Activated T-cell treated with anti-CD3 and anti-CD28 coated beads for 24 hours (primary cell): ENCODE data around the gene SYCE1.
"Not testable (repeated sequence)": the region's sequence is repeated elsewhere in the genome, so short reads cannot be mapped to it uniquely, and the experiment has no call there.

Source experiments
- DNase-seq: peaks from one replicate; pipeline ENCODE4 v3.0.0-alpha.2; 2020; ENCODE audit warnings: low read depth

SYCE1 gene, protein sequence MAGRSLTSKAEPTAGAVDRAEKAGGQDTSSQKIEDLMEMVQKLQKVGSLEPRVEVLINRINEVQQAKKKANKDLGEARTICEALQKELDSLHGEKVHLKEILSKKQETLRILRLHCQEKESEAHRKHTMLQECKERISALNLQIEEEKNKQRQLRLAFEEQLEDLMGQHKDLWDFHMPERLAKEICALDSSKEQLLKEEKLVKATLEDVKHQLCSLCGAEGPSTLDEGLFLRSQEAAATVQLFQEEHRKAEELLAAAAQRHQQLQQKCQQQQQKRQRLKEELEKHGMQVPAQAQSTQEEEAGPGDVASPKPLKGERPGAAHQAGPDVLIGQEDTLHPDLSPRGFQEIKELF

DNA sequence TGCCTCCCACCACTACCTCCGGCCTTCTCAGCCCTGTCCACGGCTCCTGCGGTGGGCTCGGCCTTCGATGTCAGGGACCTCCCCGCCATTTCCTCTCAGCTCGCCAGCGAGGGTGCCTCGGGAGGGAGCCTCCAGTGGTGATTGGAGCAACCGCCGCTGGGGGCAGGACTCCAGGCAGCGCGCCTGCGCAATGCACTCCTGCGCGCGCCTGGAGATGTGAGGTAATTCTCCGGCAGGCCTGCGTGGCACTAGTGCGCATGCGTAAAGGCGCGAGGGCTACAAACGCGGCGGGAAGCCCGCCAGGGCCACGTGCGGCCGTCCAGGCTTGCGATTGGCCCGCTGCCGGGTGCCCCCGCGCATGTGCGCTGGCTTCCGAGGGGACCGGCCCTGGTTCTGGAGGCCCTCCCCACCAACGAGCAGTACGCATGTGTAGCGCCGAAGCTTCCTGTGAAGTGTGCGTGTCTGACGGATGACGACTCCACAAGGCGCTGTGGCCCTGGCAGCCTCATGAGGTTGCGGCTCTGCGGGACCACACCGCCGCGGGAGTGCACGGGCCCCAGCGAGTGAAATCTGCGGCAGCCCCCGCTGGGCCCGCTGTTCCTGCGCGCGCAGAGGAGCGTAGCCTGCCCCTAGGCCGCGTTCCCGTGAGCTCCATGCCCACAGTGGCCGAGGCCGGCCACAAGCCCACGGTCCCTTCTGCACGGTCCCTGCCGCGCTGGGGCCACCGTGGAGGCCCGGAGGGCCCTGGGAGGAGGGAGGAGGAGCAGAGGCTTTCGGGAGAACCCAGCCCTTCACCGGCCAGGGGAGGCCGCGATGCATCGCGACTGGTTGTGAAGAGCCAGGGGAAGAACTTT, at the start of gene SYCE1:
TSS of gene SYCE1 (minus strand) at position 143 of the 854 bp plus-strand sequence. CDS start at position 89, 54 bp downstream.
- DNase-seq, result no peak

DNA sequence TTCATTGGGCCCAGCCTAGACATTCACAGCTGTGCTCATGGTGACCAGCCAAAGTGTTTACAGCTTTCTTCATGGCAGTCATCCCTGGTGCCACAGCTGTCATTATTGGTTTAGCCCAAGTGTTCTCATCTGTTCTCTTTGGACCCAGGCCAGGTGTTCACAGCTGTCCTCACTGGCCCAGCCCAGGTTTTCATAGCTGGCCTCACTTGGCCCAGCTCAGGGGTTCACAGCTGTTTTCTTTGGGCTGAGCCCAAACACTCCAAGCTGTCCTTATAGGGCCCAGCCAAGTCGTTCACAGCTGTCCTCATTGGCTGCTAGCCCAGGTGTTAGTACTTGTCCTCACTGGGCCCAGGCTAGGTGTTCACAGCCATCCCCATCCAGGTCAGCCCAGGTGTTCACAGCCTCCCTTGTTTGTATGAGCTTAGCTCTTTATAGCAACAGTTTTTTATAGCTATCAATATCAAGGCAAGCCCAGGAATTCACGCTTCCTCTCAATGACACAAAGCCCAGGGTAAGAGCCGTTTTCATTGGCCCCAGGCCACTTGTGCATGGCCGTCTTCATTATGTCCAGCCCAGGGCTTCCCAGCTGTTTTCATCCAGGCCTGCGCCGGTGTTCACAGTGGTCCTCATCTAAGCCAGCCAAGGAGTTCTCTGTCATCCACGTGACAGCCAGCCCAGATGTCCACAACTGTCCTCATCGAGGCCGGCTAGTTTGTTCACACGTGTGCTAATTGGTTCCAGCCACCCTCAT, 49.6 kb upstream of the SYCE1 start:
- no peak for DNase-seq

DNA sequence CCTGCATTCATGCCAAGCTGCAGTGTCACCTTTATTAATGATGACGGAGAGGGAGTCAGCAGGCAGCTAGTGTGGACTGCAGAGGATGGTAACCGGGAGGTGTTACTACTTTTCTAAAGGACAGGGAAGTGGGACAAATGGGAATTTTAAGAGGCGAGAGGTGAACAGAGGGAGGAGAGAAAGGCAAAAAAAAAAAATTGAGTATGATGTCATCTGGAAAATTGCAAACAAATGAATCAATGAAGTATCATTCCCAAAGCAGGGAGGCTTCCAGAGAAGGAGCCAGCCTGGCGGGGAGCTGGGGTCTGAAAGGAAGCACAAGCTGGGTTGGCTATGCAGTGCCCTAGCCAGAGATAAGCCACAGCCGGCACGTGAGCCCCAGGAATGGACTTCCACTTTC, 48.3 kb upstream of the SYCE1 start:
- no peak for DNase-seq

DNA sequence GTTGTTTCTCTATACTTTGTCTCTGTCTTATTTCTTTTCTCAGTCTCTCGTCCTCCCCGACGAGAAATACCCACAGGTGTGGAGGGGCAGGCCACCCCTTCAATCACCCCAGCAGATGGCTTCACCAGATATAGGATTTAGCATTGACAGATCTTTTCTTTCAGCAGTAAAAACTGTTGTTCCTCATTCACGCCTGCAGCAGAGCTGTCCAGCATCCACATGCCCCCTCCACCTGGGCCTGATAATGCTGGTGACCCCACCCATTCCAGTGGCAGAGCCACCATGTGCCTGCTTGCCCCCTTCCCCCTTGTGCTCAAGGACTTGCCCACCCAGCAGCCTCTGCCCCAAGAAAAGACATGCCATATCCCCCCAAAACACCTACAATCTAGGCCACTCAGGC, 45.7 kb upstream of the SYCE1 start:
- no peak for DNase-seq

DNA sequence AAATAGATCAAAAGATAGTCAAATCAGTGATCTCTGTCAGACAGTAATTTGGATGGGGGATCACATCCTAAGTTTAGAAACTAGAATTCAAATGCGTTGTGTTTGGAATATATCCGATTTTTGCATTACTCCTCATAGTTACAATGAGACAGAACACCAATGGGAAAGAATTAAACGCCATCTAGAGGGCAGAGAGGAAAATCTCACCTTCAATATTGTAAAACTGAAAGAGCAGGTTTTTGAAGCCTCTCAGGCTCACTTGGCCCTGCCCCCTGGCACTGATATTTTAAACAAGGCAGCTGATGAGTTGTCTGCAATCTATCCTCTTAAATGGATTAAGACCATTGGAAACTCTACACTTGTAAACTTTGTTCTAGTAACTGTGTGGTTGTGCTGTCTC, 43.5 kb upstream of the SYCE1 start:
- no peak for DNase-seq

DNA sequence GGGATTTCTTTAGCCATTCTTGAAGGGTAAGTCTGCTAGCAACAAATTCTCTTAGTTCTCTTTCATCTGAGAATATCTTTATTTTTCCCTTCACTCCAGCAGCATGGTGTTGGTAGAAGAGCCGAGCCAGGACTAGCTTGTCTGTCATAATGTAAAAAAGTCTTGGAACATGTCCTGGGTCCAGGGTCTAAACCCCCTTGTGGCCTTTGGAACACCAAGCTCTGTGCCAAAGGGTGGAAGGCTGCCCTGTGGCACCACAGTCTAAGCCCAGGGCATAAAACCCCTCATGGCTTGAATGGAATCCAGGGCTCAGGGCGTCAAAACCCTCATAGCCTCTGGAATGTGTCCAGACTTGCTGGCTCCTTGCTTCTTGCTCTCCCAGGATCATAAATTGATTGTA, 38.1 kb upstream of the SYCE1 start:
- not testable (repeated sequence) for DNase-seq

DNA sequence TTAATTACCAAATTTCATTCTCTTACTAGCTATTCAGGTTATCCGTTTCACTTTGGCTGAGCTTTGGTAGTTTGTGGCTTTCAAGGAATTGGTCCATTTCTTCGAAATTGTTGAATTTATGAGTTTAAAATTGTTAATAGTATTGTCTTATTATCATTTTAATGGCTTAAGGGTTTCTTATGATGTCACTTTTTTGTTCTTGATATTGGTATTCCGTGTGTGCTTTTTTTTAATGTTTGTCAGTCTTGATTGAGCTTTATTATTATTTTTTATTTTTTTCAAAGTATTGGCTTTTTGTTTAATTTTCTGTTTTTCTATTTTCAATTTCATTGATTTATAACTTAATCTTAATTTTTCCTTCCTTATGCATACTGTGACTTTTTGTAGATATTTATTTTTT, 35.3 kb upstream of the SYCE1 start:
- DNase-seq, result no peak

DNA sequence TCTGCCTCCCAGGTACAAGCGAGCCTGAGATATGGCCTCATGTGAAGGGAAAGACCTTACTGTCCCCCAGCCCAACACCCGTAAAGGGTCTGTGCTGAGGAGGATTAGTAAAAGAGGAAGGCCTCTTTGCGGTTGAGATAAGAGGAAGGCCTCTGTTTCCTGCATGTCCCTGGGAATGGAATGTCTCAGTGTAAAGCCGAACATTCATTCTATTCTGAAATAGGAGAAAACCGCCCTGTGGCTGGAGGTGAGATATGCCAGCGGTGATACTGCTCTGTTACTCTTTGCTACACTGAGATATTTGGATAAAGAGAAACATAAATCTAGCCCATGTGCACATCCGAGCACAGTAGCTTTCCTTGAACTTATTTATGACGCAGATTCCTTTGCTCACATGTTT, 34.5 kb upstream of the SYCE1 start:
- DNase-seq, result not testable (repeated sequence)

DNA sequence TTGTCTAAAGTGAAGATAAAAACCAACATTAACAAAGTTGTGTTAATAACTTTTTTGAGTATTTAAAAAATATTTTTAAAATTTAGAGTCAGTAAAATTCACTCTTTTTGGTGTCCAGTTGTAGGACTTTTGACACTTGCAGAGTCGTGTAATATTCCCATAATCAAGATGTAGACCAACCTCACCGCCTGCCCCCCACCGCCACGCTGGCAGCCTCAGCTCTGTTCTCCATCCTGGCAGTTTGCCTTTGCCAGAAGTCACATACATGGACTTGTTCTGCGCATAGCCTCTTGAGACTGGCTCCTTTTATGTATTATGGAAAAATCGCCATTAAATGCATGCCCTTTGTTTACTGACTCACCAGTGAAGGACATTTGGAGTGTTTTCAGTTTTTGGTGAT, 27.3 kb upstream of the SYCE1 start:
- no peak for DNase-seq

DNA sequence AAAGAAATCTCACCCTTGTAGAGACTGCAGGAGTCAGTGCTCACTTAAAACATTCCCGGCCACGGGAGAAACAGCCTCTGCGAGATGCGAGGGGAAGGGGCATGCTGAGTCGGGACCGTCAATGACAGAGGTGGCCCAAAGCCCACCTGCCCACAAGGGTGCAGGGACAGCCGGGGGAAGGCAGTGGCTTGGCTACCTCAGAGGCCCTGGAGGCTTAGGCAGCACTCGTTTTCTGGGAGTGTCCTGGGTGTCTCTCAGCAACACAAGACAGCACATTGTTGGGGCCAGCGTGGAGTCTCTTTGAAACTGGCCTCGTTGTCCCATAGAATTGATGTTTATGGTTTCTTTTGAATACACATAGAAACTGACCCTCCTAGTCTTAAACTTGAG, 25.6 kb upstream of the SYCE1 start:
- no peak for DNase-seq

DNA sequence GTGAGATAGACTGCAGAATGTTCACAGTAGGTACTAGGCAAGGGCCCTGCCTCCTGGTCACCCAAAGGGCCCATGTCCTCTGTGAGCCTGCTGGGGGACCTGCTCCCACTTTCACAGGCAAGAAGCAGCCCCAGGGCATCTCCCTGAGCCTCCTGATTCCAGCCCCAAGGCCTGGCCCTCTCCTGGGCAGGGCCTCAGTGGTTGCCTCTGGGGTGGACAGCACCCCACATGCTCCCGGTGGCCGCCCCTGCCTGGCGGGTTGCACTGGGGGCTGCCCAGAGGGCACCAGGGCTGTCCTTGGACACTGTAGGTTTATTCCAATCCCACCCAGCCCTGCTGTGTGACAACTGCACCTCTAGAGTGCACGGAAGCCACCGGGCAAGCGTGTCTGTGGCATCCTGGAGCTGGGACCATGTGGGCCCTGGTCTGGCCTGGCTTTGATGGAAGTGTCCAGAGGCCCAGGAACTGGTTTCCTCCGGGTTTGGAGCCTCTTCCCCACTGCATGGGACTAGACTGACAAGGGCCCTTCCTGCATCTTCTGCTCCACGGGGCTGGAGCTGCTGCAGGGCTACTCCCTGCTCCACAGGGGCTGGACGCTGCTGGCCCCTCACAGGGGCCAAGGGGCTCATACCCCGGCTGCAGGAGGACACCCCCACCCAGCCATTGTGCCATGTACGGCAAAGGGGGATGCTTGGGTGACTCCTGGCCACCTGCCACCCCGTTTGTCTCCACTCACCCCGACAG, 25.0 kb upstream of the SYCE1 start:
- DNase-seq, result no peak

DNA sequence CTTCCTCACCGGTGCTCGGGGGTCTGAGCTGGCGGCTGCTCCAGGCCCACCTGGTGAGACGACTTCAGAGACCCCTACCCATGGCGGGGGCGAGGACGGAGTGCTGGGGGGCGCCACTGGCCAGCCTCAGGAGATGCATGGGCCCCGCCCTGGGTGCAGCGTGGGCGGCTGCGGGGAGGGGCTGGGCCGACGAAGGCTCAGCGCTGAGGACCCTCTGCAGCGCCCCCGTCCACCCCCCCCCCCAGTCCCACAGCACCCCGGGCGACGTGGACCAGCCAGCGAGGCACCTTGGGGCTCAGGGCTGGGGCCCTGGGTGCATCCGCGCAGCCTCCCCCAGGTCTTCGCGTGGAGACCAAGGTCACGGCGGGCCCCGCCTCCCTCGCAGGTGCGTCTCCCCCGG, 11.7 kb upstream of the SYCE1 start:
- not testable (repeated sequence) for DNase-seq

DNA sequence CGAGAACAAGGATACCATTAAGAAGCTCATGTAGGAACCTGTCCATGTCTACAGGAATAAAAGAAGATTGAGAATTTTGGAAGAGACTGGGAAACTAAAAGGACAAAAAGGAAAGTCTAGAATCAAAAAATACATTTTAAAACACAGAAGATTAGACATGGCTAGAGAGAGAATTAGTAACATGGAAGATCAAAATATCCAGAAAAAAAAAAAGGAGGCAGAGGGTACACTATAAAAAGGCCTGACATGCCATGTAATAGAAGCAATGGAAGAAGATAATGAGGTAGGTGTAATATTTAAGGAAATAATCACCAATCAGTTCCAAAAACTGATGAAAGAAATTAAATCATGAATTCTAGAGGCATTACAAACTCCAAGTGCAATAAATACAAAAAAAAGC, 8.1 kb upstream of the SYCE1 start:
- not testable (repeated sequence) for DNase-seq

DNA sequence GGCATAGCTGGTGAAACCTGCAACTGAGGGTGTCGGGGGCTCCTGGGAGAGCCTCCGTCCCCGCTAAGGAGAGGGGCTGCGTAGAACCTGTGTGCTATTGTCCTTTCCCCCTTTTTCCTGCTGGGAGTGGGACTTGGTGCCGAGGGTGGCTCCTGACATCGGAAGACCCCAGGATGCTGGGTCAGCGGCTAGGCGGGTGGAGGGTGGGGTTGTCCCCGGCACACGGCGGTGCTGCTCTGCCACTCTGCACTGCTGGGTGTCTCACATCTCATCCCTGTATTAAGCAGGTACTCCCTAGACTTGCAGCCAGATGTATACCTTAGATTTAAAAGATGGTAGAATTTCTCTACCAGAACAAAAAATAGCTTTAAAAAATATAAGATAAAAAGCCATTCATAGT, 6.7 kb upstream of the SYCE1 start:
- DNase-seq, result not testable (repeated sequence)

DNA sequence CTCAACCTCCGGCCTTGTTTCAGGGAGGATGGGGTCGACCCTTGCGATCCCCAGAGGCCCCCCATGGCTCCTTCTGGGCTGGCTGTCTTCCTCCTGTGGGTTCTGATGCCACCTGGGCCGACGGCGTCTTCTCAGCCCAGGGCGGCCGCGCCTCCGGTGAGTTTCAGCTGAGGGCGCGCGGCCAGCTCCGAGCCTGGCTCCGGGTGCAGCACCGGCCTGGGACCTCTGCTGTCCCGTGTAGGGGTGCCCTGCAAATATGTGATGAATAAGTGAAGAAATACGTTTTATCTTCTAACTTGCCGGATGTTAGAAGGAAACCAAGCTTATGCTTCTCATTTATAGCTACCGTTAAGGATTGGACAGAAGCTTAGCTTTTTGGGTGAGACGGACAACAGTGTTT, 4.4 kb upstream of the SYCE1 start:
- not testable (repeated sequence) for DNase-seq

DNA sequence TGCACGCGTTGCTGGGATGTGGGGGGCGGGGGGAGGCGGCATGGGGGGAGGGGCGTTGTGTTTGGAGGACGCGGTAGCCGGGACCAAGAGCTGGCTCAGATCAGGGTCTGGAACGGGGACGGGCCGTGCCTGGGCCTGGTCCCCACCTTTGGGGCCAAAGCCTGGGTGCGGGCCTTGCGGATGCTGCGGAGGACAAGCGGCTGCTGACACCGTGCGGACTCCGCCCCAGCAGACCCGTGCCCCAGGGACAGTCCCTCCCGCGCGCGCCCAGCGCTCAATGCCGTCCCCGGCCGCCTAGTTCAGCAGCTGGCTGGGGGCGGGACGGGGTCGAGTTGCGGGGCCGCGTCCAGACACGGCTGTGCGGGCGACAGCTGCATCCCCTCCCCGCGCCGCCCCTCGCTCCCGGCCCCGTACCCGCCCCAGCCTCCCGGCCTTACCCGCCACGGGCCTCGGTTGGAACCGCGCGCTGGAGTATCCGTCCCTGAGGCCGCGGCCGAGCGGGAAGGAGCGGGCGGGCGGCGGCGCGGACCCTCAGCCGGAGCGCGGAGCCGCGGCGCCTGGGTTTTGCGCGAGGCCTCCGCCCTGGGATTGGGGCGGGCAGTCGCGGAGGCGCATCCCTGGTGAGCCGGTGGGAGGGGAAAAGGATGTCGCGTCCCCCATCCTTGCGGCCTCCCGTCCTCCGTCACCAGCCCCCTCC, 3.6 kb upstream of the SYCE1 start:
- DNase-seq, result not testable (repeated sequence)

DNA sequence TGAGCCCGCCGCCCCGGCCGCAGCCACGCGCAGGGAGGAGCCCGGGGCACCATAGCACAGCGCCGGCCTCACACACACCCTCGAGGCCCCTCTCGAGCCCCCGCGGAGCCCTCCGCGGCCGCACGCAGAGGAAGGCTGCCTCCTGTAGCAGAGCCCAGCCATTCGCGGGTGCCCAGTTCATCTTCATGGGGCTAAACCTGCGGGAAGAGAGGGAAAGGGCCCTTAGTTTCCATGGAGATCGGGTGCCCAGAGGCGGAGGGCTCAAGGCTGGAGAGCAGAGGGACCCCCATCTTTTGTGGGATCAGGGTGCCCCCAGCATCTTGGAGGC, 2.9 kb upstream of the SYCE1 start:
- DNase-seq, result no peak

DNA sequence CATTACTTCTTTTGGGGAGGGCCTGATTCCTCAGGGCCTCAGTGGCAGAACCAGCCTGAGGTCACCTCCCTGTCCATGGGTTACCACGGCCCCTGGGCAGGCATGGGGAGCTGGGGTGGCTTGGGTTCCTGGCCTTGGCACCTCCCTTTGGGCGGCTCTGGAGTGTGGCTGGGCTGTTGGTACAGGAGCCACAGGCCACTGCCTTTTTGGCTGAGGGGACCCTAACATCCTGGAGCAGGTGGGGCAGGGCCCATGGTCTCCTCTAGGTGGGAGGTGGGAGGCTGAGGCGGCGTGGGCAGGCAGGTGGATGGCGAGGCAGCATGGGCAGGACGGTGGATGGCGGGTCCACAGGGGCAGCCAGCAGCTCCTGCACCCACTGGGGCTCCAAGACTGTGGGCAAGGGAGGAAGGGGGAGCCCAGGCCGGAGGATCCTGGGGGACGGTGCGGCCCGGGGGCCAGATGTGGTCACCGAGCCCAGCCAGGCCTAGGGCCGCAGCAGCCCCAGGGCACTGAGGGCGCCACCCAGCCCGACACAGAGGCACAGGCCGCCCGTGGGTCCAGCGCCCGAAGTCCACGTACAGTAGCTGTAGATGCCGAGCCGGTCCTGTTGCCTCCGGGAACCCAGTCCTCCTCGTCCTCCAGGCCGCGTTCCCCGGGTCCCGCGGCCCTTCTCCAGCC, 2.4 kb upstream of the SYCE1 start:
- no peak for DNase-seq

DNA sequence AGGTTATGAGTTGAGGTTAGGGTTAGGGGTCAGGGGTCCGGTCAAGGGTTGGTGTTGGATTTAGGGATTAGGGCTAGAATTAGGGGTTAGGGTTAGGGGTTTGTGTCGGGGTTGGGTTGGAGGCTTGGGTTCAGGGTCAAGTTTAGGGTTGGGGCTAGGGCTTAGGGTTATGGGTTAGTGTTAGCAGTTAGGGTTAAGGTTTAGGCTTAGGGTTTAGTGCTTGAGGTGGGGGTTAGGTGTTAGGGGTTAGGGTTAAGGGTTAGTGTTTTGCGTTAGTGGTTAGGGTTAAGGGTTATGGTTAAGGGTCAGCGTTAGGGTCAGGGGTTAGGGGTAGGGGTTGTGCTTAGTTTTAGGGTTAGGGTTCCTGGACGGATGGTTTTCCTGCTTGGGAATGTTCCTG, 1.7 kb upstream of the SYCE1 start:
- DNase-seq, result no peak

DNA sequence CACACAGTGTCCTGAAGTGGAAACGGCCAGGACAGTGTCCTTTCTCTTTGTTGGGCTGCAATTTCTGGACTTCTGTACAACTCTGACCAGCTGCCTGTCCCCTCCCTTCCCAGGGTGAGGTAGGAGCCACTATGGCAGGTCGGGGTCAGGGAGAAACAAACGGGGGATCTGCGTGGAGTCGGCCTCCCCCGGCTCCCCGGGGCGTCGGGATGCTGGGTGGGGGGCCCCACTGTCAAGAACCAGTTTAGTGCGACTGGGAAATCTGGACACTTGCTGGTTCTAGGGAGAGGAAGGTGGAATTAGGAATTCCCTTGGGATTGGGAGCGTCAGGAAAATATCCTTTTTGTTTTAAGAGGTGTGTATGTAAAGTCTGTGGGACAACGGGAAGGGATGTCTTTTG, 567 bp downstream of the SYCE1 start:
- DNase-seq, result no peak

DNA sequence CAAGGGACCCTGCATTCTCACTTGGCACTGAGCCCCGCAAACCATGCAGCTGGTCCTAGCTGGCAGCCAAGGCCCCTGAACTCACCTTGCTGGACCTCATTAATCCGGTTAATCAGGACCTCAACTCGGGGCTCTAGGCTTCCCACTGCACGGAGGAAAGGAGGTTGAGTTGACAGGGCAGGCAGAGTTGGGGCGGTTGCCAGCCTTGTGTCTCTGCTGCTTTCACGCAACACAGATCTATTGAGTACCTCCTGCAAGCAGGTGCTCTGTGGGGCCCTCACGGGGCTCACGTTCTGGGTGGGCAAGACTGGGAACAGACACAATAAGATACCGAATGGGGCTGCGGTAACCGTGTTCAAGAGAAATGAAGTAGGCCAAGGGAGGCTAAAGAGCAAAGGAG, 6.2 kb downstream of the SYCE1 start:
- DNase-seq, result no peak
